H1 (cell line): ENCODE measurements around the gene TMEM168. TPM values are rescaled to one million over a fixed set of nuclear protein-coding genes. Genes with fewer than 3 reads are reported as not detected.

Experiments used
- CTCF ChIA-PET: fragments of 300-600 bp; sonication (Branson Sonifier 250); formaldehyde crosslinking; loops from one replicate; lab custom pipeline; 2021; ENCODE audit not compliant: partially characterized antibody; lab: Charles Lee
- POLR2A ChIA-PET: fragments of 300-600 bp; sonication (Branson Sonifier 250); formaldehyde crosslinking; loops from one replicate; lab custom pipeline; 2021; ENCODE audit warnings: inconsistent platforms; ENCODE audit not compliant: partially characterized antibody; lab: Charles Lee
- DNase-seq, 2 experiments: peaks; one replicate each; pipeline versions ENCODE4 v3.0.0 to v3.0.0-alpha.2; 2010 to 2022; ENCODE audit warnings: low spot score in 2 of 2, low read depth in 1 of 2, mixed read lengths in 1 of 2
- FAIRE-seq: peaks from 2 replicates; lab custom pipeline; 2011; peaks lifted over from hg19 to GRCh38; lab: Jason Lieb, UNC
- H2AFZ ChIP-seq: 2 replicates; pipeline ENCODE4 v1.8.1; 2012; ENCODE audit warnings: low read length, inconsistent platforms
- H2AK5ac ChIP-seq: 2 replicates; pipeline ENCODE4 v1.6.1; 2013; ENCODE audit warnings: low read depth, low read length
- H2BK120ac ChIP-seq: replicated peaks from 2 replicates; pipeline ENCODE3; 2013; ENCODE audit warnings: low read depth, low read length, inconsistent platforms
- H2BK12ac ChIP-seq: 2 replicates; pipeline ENCODE4 v1.6.1; 2013; ENCODE audit warnings: low read depth, low read length
- H2BK15ac ChIP-seq: 2 replicates; pipeline ENCODE4 v1.6.1; 2013; ENCODE audit warnings: low read length
- H2BK20ac ChIP-seq: 2 replicates; pipeline ENCODE4 v1.6.1; 2013; ENCODE audit warnings: low read length
- H2BK5ac ChIP-seq: 2 replicates; pipeline ENCODE4 v1.6.1; 2013; ENCODE audit warnings: low read depth, low read length
- H3K14ac ChIP-seq: 2 replicates; pipeline ENCODE4 v1.6.1; 2013; ENCODE audit warnings: inconsistent platforms; ENCODE audit not compliant: insufficient read length
- H3K18ac ChIP-seq: 2 replicates; pipeline ENCODE4 v1.6.1; 2013; ENCODE audit warnings: low read length; ENCODE audit errors: extremely low read depth
- H3K23ac ChIP-seq: 2 replicates; pipeline ENCODE4 v1.6.1; 2013; ENCODE audit warnings: inconsistent platforms; ENCODE audit not compliant: insufficient read length
- H3K23me2 ChIP-seq: 2 replicates; pipeline ENCODE4 v1.6.1; 2013; ENCODE audit warnings: low read depth, low read length
- H3K27ac ChIP-seq: 2 replicates; pipeline ENCODE4 v1.6.1; 2011; ENCODE audit warnings: low read depth, low read length, inconsistent platforms
- H3K27me3 ChIP-seq, 4 experiments: replicated peaks in 1 of 4; 1 replicate in 1 of 4; 2 replicates in 3 of 4; pipeline versions ENCODE4 v1.6.1 to v1.8.1; 2011 to 2013; ENCODE audit warnings: low read length in 3 of 4, mild to moderate bottlenecking in 3 of 4, inconsistent platforms in 2 of 4, mixed read lengths in 2 of 4, moderate library complexity in 1 of 4; ENCODE audit not compliant: control insufficient read depth in 3 of 4, insufficient read depth in 3 of 4; ENCODE audit errors: extremely low read depth in 1 of 4
- H3K36me3 ChIP-seq, 4 experiments: 2 replicates each; pipeline versions ENCODE4 v1.6.1 to v1.8.1; 2011 to 2013; ENCODE audit warnings: mild to moderate bottlenecking in 4 of 4, low read length in 3 of 4, moderate library complexity in 2 of 4, control low read depth in 1 of 4, inconsistent platforms in 1 of 4; ENCODE audit not compliant: insufficient read depth in 4 of 4, control insufficient read depth in 2 of 4
- H3K4ac ChIP-seq: replicated peaks from 2 replicates; pipeline ENCODE3; 2013; ENCODE audit warnings: low read length, low read depth, mixed read lengths, inconsistent platforms; ENCODE audit not compliant: insufficient read length
- H3K4me1 ChIP-seq, 4 experiments: replicated peaks in 1 of 4; 1 replicate in 1 of 4; 2 replicates in 3 of 4; pipeline versions ENCODE4 v1.6.1 to v1.8.1; 2011 to 2013; ENCODE audit warnings: low read length in 3 of 4, inconsistent platforms in 2 of 4, mixed read lengths in 1 of 4; ENCODE audit not compliant: insufficient read depth in 4 of 4, control insufficient read depth in 3 of 4
- H3K4me2 ChIP-seq, 2 experiments: 2 replicates each; pipeline versions ENCODE4 v1.6.1 to v1.8.1; 2011 to 2013; ENCODE audit warnings: low read depth in 2 of 2, low read length in 2 of 2, control low read depth in 1 of 2, inconsistent platforms in 1 of 2, mild to moderate bottlenecking in 1 of 2; ENCODE audit not compliant: insufficient read depth in 1 of 2
- H3K4me3 ChIP-seq, 4 experiments: fragments of 200-600, 300-600 bp in 1 of 4; sonication (generic), shearing (Covaris generic), sonication (Bioruptor Twin) in 1 of 4; 2 replicates each; pipeline versions ENCODE4 v1.5.1 to v1.8.1; 2011 to 2016; ENCODE audit warnings: low read length in 4 of 4, low read depth in 3 of 4, control low read depth in 2 of 4, inconsistent platforms in 2 of 4, mild to moderate bottlenecking in 2 of 4, mixed read lengths in 1 of 4, moderate library complexity in 1 of 4; ENCODE audit not compliant: insufficient read depth in 2 of 4; ENCODE audit errors: extremely low read depth in 1 of 4
- H3K56ac ChIP-seq: replicated peaks from 2 replicates; pipeline ENCODE3; 2013; ENCODE audit warnings: low read depth, mild to moderate bottlenecking, mixed read lengths, low read length, inconsistent platforms; ENCODE audit not compliant: insufficient read length
- H3K79me1 ChIP-seq: 2 replicates; pipeline ENCODE4 v1.6.1; 2013; ENCODE audit warnings: low read depth, low read length, control low read depth
- H3K79me2 ChIP-seq, 2 experiments: 2 replicates each; pipeline versions ENCODE4 v1.6.1 to v1.8.1; 2012 to 2013; ENCODE audit warnings: low read length in 2 of 2, mild to moderate bottlenecking in 2 of 2, inconsistent platforms in 1 of 2; ENCODE audit not compliant: insufficient read depth in 2 of 2, control insufficient read depth in 1 of 2
- H3K9ac ChIP-seq, 4 experiments: replicated peaks in 1 of 4; 1 replicate in 1 of 4; 2 replicates in 3 of 4; pipeline versions ENCODE4 v1.6.1 to v1.8.1; 2011 to 2013; ENCODE audit warnings: low read depth in 3 of 4, low read length in 3 of 4, control low read depth in 2 of 4, mild to moderate bottlenecking in 2 of 4, moderate library complexity in 2 of 4, inconsistent platforms in 1 of 4; ENCODE audit errors: extremely low read depth in 1 of 4
- H3K9me3 ChIP-seq, 2 experiments: 2 replicates each; pipeline versions ENCODE4 v1.6.1 to v1.8.1; 2012 to 2013; ENCODE audit warnings: mild to moderate bottlenecking in 2 of 2, moderate library complexity in 2 of 2, control low read depth in 1 of 2, inconsistent platforms in 1 of 2, low read depth in 1 of 2, low read length in 1 of 2, mixed read lengths in 1 of 2; ENCODE audit not compliant: insufficient read depth in 2 of 2
- H4K20me1 ChIP-seq, 2 experiments: replicated peaks in 1 of 2; 2 replicates each; pipeline versions ENCODE3 to v1.8.1; 2011 to 2013; ENCODE audit warnings: inconsistent platforms in 2 of 2, low read length in 2 of 2, mild to moderate bottlenecking in 1 of 2; ENCODE audit not compliant: insufficient read depth in 2 of 2, control insufficient read depth in 1 of 2
- H4K5ac ChIP-seq: 2 replicates; pipeline ENCODE4 v1.6.1; 2013; ENCODE audit warnings: low read length, low read depth, mixed read lengths, inconsistent platforms; ENCODE audit not compliant: insufficient read length
- H4K8ac ChIP-seq: 2 replicates; pipeline ENCODE4 v1.8.0; 2013; ENCODE audit warnings: mild to moderate bottlenecking, moderate library complexity, low read length, inconsistent platforms; ENCODE audit not compliant: insufficient read depth; ENCODE audit errors: extremely low read depth
- H4K91ac ChIP-seq: replicated peaks from 2 replicates; pipeline ENCODE3; 2013; ENCODE audit warnings: low read length, mixed read lengths, inconsistent platforms; ENCODE audit not compliant: insufficient read length
- ASH2L ChIP-seq: fragments of 200-600, 300-600 bp; sonication (generic); IDR thresholded peaks from one replicate; pipeline ENCODE4 v1.7.1; 2017; ENCODE audit warnings: low read length
- ATF3 ChIP-seq: IDR thresholded peaks from 2 replicates; pipeline ENCODE4 v1.6.1; 2011; ENCODE audit warnings: low read depth, mild to moderate bottlenecking, low read length; ENCODE audit not compliant: insufficient read depth
- CBX5 ChIP-seq: fragments of 300-800, 300-1000 bp; sonication (generic); IDR thresholded peaks from 2 replicates; pipeline ENCODE4 v1.7.1; 2016; ENCODE audit warnings: antibody characterized with exemption, low read length, low read depth
- CEBPB ChIP-seq: IDR thresholded peaks from 2 replicates; pipeline ENCODE4 v1.6.1; 2012; ENCODE audit warnings: low read depth, low read length
- CHD1 ChIP-seq: IDR thresholded peaks from 2 replicates; pipeline ENCODE4 v1.6.1; 2012; ENCODE audit warnings: low read depth, low read length, improper control_type of control experiment
- CREB1 ChIP-seq: IDR thresholded peaks from 2 replicates; pipeline ENCODE4 v1.6.1; 2012; ENCODE audit warnings: inconsistent platforms
- CTBP2 ChIP-seq: IDR thresholded peaks from 2 replicates; pipeline ENCODE4 v1.7.0; 2011; ENCODE audit warnings: borderline replicate concordance, mild to moderate bottlenecking, moderate library complexity, mixed read lengths, low read length; ENCODE audit not compliant: insufficient read depth, insufficient read length
- EP300 ChIP-seq, 2 experiments: IDR thresholded peaks; 1 replicate in 1 of 2; 2 replicates in 1 of 2; pipeline ENCODE4 v1.6.1; 2011 to 2012; ENCODE audit warnings: low read depth in 2 of 2, low read length in 2 of 2, mild to moderate bottlenecking in 2 of 2, borderline replicate concordance in 1 of 2, inconsistent platforms in 1 of 2, moderate library complexity in 1 of 2
- HDAC2 ChIP-seq, 2 experiments: fragments of 300-600 bp in 1 of 2; sonication (generic) in 1 of 2; IDR thresholded peaks; 2 replicates each; pipeline ENCODE4 v1.6.1; 2011 to 2012; ENCODE audit warnings: low read depth in 2 of 2, low read length in 2 of 2, mild to moderate bottlenecking in 2 of 2, moderate library complexity in 2 of 2, borderline replicate concordance in 1 of 2, inconsistent platforms in 1 of 2
- PHF8 ChIP-seq: fragments of 200-600 bp; sonication (generic); conservative IDR thresholded peaks from 2 replicates; pipeline ENCODE4 v1.7.1; 2012; ENCODE audit warnings: low read depth, mild to moderate bottlenecking, inconsistent platforms, low read length, moderate library complexity
- SP4 ChIP-seq: IDR thresholded peaks from 2 replicates; pipeline ENCODE4 v1.6.1; 2012; ENCODE audit warnings: low read length, inconsistent platforms
- WGBS, 2 experiments: shearing (Covaris generic) in 1 of 2; methylation state at CpG; one replicate each; pipeline versions ENCODE4 v1.1.6 to v1.1.7; 2013 to 2015; ENCODE audit warnings: low lambda C conversion rate in 2 of 2, mixed read lengths in 2 of 2, inconsistent platforms in 1 of 2, low coverage in 1 of 2, missing lambda C conversion rate in 1 of 2; ENCODE audit not compliant: insufficient replicate concordance in 2 of 2, insufficient coverage in 1 of 2, insufficient read length in 1 of 2; ENCODE audit errors: extremely low coverage in 1 of 2, missing lambda C conversion rate in 1 of 2; 5-methylcytosine and 5-hydroxymethylcytosine counted together
- polyA plus RNA-seq, 7 experiments: library from polyadenylated mRNA; depleted of rRNA in 3 of 7; stranded (reverse) in 5 of 7; unstranded in 2 of 7; fragments of >200 nt in 5 of 7; fragments of 200-250 nt in 2 of 7; gene quantifications; 1 replicate in 5 of 7; 2 replicates in 1 of 7; 4 replicates in 1 of 7; pipeline versions ENCODE4 v1.2.1 to v1.2.3, GENCODE V29; 2011 to 2013; ENCODE audit warnings: missing spikeins in 2 of 7, mixed read lengths in 2 of 7
- total RNA-seq: library from RNA; stranded (reverse); fragmentation: NEBNext Ultra II Directional; extraction: Animal tissue kit (Norgen Biotek cat#: 25700); gene quantifications from 2 replicates; pipeline ENCODE4 v1.2.1, GENCODE V29; 2021

The TMEM168 gene
- total and polyA plus RNA-seq, 2 of the 8 experiments (the other 6 are each of a cell fraction or from before 2014, with no cell fraction given): 8.9 to 11.1 TPM

GRCh38 chr7:112744818-112745217 lies 45.4 kb downstream of the TMEM168 start:
- Histone ChIP-seq H3K27me3 (no peaks in the 10 kb centered on the region), H3K23ac (no peak overlapping the region), H2BK120ac (no peak overlapping the region), H3K79me1 (no peaks in the 10 kb centered on the region), H2BK5ac (no peak overlapping the region), H3K36me3 (no peaks in the 10 kb centered on the region), H3K79me2 (no peaks in the 10 kb centered on the region), H3K14ac (no peak overlapping the region), H2AK5ac (no peak overlapping the region), H3K23me2 (no peaks in the 10 kb centered on the region), H3K4me1 (no peaks in the 10 kb centered on the region), H2BK15ac (no peak overlapping the region), H3K9me3 (no peaks in the 10 kb centered on the region; a peak in 1 of 4 replicates), H4K91ac (no peak overlapping the region), H3K4me3 (no peak overlapping the region), H2AFZ (no peak overlapping the region), H3K4me2 (no peak overlapping the region), H3K56ac (no peak overlapping the region), H3K27ac (no peak overlapping the region), H4K8ac (no peak overlapping the region), H2BK12ac (no peak overlapping the region), H3K18ac (no peak overlapping the region), H3K4ac (no peak overlapping the region), H4K5ac (no peak overlapping the region), H4K20me1 (no peaks in the 10 kb centered on the region), H3K9ac (no peak overlapping the region), H2BK20ac (no peak overlapping the region)
- CTCF ChIA-PET: interaction anchor here (0.6 to 0.9 kb wide), 3 partner anchors 23 to 196 kb away, joined by 3 to 4 read pairs (median 3); no protein-coding TSS in a partner anchor
- FAIRE-seq (no peak), DNase-seq (no peak)
- POLR2A ChIA-PET: interaction anchor here (1.1 kb wide), 1 partner anchor 45 kb away, joined by 3 read pairs; the partner anchor contains the start of gene TMEM168
- WGBS, 2 experiments: 92% methylated on average over 2 of the region's 2 CpGs; no CpG with 5 or more reads in 1 of the 2 experiments
- TF ChIP-seq ATF3 (no peak), CHD1 (no peak), ASH2L (no peak), CBX5 (no peak), SP4 (no peak), CEBPB (no peak), PHF8 (no peak), EP300 (IDR thresholded peaks at IDR 0.05; ENCODE audit: borderline replicate concordance in 1 of 2, low read depth in 2 of 2, low read length in 2 of 2) (no peak), CREB1 (no peak), HDAC2 (IDR thresholded peaks at IDR 0.05; ENCODE audit: borderline replicate concordance in 1 of 2, low read depth in 2 of 2, low read length in 2 of 2) (no peak), CTBP2 (no peak)
